Stimulated activated CD4-positive, alpha-beta T cell treated with anti-CD3 and anti-CD28 coated beads, Interleukin-2, amount 100 ng/mL, for 48 hours (primary cell): ENCODE data around the gene ALG5.

ENCODE experiments used
- DNase-seq, 2 donors: peaks; one replicate each; pipeline ENCODE4 v3.0.0-alpha.2; 2020

ALG5 gene

DNA sequence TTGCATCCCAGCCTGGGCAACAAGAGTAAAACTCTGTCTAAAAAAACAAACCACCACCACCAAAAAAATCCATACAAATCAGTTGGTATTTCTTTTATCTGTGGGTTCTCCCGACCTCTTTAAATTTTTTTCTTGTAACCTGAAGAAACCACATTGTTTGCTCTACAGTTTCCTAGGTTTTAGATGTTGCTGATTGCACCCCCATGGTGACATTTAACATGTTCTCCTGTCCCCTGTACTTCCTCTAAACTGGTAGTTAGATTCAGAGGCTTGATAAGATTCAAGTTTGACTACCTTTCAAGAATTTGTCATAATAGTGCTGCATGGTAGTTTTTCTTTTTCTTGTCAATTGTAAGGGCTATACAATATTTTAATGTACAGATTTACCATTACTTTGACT lies 24.0 kb downstream of the ALG5 start:
- no peak for DNase-seq

DNA sequence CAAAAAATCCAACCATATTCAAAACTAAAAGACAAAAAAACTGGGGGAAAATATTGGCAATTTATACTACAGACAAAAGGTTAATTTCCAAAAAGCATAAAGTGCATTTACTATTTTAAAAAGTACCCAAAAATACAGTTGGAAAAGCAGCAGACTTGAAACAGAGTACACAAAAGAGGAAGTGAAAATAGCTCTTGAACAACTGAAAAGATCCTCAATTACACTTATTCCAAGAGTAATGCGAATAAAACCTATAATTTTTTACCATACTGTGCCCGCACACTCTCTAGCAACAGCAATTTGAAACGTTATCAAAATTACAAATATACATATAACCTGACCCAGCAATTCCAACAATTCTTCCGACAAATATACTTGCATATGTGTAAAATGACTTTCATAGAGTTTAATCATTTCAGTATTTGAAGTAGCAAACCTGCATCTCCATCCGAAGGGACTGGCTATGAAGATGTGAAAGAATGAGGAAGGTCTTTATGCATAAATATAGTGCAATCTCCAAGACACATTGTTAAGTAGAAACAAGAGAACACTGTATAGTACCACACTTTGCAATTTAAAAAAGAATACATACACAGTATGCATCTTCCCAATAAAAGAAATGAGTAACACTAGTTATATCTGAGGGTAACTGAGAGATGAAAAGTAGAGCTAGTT lies 25.4 kb downstream of the ALG5 start:
- no peak for DNase-seq

DNA sequence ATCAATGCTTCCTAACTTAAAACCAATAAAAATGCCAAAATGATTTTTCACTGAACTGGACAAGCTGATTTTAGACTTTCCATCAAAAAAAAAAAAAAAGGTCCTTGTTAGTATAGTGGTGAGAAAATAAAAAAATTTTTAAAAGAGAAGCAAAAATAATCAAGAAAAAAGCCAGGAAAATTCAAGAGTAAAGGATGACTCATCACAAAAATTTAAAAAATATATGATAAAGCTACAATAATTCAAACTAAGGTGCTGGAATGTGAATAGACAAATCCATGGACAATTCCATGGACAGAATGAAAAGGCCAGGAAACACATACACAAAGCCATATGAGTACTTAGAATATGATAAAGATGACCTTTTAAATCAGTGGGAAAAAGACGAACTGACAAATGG lies 26.1 kb downstream of the ALG5 start:
- DNase-seq = no peak

DNA sequence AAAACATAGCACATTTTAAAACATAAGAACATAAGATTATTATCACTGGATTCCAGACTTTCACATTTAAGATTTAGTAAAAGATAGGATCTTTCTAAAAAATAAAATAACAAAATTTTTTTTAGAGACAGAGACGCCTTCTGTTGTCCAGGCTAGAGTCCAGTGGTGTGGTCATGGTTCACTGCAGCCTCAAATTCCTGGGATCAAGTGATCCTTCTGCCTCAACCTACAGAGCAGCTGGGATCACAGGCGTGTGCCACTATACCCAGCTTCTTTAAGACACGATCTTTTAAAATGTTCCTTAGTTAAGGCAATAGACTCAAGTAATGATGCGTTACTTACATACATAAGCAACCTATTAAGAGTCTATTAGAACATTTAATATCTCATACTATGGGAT lies 32.7 kb downstream of the ALG5 start:
- no peak for DNase-seq

DNA sequence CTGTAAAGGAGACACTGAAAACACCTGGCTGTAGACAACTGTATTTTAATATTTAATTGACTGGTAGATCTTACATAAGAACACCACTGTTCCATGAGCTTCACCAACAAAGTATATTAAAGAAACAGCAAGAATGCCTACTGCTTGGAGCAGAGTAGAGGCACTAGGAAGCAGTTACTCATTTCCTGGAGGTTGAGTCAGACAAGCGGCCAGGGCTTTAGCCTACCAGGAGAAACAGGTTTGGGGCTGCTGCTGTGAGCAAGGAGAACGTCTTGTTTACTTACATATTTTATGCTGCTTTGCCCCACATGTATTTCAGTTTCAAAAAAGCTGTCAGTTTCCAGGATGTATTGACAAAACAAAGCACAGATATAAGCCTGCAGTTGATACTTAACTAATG lies 33.4 kb downstream of the ALG5 start:
- no peak for DNase-seq

DNA sequence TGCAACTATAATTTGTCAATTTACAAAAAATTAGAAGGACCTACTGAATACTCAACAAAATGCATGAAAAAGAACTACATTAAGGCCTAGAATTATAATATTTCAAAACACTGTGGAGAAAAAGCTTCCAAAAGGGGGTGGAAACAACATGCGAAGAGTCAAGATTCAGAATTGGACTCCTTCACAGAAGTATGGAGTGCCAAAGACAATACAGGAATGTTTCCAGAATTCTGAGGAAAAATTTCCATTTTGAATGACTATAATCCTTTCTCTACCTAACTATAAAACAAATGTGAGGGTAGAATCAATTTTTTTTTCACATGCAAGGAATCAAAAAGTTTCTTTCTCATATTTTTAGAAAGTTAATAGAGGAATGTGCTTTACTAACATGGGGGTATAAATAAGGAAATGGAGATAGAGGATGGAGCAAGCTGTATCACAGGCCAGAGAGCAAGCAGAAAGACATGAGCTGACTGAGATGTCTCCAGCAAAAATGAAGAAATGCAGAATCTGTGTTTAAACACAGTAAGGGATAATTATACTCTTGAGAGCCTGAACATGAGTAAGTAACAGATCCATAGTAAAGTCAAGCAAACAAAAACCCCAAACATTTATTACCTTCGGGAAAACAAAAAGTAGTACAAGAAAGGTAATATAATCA lies 39.6 kb downstream of the ALG5 start:
- no peak for DNase-seq

DNA sequence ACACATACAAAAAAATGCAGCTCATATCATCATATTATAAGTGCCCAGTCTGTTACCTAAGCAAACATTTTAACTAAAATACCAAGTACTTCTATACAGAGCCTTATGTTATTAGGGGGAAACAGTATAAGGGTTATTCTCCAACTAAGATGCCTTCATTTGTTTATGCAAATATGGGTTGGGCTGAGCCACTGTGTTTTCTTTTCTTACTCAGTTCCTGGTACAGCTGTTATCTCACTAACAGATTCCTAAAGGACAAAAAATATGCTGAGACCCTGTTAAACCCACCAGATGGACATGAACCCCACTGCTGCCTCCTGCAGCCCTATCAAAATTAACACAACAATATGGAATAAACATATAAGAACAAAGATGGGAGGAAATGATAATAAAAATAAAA lies 44.6 kb downstream of the ALG5 start:
- no peak for DNase-seq

DNA sequence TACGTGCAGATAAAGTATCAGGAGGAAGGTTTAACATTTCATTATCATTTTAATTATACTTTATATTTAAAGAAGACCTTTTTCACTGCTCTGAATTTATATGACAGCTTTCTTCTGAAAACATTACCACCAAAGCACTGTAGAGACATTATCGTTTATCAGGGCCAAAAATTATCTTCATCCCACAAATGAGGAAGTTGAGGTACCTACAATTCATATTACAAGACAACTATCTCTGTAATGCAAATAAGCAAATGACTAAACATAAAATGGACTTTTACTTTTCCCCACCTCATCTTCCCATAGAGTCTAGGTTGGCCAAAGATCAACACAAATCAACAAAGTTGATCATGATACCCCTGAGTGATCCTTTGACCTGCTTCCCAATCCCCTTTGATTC lies 48.2 kb downstream of the ALG5 start:
- no peak for DNase-seq

DNA sequence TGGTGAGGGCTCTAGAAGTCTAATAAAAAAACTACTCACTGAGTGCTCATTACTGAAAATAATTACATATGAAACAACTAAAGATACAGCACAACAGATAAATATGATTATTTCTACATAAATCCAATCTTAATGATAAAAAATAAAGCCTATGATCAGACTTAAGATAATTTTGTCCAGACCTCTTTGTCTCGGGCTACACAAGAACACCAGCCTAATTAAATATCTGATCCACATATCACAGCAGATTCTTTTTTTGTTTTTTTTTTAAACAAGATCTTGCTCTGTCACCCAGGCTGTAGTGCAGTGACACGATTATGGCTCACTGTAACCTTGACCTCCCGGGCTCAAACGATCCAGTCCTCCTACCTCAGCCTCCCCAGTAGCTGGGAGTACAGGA lies 48.8 kb downstream of the ALG5 start:
- no peak for DNase-seq

DNA sequence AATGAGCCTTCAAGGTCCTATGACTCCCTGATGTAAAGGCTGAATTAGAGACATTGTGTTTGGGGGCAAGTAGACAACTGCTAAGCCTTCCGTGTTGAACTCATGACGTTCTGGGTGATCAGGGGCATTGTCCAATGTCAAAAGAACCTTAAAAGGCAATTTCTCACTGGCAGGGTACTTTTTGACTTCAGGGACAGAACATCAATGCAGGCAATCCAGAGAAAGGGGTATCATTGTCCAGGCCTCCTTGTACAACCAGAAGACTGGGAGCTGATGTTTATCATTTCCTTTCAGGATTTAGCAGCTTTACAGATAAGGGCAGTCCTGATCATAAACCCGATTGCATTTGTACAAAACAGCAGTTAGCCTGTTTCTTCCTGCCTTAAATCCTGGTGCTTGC lies 54.1 kb downstream of the ALG5 start:
- DNase-seq = no peak

DNA sequence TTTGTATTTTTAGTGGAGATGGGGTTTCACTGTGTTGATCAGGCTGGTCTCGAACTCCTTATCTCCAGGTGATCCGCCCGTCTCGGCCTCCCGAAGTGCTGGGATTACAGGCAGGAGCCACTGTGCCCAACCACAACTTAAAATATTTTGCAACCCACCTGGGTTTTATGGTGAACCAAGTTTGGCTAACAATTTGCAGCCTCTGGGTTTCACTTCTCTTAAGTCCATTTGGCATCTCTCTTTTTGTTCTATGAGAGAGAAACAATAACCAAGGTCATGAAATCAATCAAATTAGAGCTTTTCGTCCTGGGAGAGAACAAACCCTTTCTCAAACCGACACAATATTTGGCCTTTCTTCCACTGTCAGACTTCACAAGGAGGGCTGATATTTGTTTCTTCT lies 73.5 kb downstream of the ALG5 start:
- no peak for DNase-seq

DNA sequence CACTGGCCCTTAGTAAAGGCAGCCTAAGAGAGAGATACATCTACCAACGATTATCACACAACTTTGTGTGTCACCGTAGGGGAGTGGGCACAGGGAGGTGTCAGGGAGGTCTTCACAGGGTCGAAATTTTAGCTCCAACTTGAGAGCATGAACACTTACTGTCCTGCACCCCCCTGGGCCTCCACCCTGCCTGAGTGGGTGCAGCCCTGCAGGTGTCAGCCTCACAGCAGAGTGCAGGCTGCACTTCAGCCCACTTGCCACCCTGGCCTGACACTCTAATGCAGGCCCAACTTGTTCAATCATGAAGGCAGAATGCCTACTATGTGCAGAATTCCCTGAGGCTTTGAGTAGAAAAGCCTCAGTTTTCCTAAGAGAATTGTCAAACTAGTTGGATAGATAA lies 75.1 kb downstream of the ALG5 start:
- DNase-seq = no peak

DNA sequence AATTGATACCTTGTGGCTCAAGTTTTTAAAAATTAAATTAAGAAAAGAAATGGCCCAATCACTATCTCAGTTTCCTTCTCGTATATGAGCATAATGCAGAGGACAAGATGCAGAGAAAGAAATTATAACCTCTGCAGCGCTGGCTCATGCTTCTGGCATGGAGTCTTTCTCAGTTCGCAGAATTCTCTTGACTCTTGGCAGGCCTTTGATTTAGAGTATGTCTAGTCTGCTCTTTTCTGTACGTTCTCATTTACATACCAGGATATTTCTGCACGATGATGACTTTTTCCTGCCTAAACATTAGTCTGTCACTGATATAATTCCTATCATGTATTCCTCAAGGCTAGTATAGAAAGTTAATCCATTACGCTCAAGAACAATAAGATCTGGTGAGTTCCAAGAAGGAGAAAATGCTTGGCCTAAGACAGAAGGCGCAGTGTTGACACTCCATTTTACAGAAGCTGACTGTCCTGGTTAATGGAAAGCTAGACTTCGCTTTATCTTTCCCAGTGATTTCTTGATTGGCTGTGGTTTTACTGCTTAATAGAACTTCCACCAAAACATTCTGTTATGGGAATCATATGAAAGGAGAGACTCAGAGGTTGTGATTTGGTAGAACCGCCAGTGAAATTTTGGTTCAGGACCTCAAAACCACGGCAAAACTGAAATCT lies 77.4 kb downstream of the ALG5 start:
- DNase-seq = no peak

DNA sequence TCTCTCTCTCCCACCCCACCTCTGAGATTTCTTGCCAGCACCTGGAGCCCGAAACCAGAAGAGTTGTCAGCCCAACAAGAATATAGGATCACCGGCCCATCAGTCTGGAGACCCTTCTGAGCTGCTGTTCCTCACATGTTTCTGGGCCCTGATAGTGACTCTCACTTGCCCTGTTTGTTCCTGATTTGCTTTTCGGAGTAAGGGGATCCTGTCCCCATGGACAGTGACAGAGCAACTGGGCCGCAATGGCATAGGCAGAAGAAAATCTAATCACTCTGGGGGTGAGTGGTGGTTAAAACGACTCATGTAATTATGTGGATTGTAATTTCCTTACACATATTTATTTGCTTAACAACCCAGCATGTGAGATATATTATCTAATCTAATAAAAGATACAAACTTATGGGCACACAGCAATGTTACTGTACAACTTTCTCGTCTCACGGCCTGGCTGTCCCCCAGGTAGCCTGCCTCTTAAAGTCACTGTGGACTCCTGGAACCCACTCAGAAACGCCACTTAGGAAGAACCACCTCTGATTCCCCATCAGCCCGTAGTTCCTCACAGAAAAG lies 78.4 kb downstream of the ALG5 start:
- DNase-seq = no peak

DNA sequence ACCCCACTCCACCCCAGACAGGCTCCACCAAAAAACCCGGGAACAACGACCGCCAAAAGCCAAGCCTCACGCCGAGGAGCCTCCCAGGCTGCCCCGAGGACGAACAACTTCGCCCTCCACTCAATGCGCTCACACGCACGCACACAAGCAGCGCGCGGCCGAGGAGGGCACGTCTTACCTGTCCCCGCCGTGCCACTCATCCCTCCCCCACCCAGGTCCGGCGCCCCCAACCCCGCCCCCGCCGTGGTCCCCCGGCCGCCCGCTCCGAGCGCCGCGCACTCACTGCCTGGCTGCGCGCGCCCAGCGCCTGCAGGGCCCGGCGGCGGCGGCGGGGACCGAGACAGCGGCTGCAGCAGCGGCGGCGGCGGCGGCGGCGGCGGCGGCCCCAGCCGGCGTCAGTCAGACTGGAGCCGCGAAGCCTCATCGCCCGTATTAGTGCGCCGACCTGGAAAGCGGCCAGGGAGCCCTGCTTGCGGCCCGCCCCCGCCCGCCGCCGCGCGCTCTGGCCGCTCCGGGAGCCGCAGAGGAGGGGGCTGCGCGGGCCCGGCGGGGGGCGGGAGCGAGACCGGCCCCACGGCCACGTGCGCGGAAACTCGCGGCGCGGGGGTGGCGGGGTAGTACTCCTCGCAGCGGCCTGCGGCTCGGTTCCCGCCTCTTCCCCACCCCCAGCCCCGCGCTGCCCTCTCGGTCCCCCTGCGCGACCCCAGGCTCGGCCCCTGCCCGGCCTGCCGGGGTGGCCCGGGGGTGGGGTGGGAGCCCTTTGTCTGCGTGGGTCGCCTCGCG lies 79.1 kb downstream of the ALG5 start, which contains the start of gene SMAD9:
TSS of gene SMAD9 (minus strand) at position 406 of the 783 bp plus-strand sequence. CDS start 40,549 bp downstream, outside the sequence.
- DNase-seq = peak in 1 of 2 donors; percentile 16

DNA sequence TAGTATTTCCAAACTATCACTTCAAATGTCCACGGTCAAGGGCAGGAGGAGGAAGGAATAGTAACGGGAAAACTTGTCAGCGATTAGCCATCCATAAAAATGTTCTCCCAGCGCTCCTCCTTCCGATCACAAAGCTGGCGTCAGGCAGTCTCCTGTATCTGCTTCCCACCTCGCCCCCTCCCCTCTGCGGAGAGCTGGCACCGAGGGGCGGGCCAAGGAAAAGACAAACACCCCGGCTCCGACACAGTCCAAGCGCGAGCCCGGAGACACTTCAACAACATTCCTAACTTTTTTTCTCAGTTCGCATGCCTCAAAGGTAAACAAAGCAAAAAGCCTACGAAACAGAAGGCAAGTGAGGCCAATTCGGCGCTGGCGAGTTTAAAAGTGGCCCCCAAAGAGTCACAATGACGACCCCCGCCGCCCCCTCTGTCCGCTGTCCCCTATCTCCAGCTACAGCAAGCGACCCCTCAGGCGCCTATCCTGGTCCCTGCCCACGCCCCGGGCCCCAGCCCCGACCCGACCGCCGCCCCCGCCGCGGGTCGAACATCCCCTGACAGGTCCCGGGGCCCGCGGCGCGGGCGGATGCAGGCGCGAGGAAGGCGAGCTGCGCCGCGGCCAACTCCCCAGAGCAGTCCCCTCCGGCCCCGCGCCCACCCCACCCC lies 79.8 kb downstream of the ALG5 start:
- DNase-seq = no peak

DNA sequence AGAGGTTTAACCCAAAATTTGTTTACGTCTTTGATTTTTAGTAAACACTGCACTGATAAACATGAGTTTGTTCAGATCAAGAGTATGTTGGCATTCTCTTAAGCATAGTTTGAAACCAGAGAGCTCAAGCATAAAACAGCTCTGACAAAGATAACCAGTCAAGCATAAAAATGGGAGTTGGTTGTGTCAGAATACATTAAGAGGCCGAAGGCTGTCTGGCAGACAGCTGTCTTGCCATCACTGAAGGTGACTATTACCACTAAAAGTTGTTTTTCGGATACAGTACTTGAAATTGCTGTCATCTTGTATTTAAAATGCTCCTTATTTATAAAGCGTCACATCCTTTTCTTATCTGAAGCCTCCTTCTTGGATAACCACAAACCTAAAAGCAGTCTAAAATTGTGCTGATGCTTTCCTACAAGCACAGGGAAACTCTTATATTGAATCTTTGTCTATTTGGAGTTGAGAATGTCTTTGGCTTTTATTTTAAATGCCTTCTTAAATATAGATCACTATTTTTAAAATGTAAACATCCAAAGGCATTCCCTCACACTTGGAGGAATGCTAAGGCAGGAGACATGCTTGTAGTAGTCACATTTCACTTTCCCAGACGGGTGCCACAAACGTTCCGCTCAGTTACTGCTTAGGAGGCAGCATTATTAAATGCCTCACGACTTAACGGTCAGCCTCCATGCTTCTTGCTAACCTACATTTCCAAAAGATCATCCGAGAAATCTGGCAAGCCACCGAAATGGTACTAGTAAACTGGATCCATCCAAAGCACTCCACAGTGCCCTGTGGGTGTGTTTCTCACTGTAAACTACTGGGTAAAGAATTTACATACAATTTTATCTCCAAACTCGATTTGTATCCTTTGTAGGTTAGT lies 80.7 kb downstream of the ALG5 start:
- no peak for DNase-seq

DNA sequence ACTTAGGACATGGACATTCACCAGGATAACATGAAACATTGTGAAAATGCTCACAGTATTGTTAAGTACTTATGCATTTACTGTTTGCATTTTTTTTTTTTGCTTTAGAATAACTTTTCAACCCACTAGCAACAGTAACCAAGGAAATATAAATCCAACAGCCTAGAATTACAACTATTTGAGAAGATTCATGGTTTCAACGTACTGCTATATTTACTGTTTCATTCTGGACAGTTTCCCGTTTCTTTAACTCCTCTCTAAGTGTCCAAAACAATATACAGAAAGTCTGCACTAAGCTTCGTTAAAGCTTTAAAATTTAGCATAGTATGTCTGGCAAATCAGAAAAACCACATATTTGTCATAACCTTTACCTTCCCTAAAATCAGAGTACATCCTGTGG lies 81.8 kb downstream of the ALG5 start:
- no peak for DNase-seq

DNA sequence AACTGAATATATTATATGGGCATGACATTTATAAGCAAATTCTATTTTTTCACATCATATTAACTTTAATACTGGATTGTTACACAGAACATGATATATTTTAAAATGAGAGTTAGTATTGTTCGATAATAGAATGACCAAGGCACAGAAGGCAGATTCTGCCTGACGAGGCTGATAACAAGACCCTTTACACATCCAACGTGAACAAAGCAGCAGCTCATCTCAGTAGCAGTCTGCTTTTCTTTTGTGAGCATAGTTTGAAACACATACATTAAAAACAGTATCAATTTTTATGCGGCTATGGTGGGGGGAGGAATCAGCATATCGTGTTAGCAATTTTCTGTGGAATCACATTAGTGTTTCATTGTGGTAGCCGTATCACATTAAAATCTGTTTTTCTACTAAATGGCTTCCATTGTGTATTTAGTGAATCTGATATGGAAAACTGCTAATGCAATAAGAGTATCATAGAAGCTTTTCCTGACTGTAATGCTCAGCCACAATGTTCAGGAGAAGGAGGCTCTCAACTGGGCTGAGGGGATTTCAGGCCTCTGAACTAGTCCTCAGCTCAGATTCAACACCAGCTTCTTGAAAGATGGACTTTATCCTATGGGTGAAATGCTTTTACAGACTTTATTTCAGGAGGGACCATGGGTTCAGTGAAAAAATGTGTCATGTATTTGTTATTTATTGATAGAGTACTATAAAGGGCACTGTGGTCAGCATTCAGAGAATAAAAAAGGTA lies 83.1 kb downstream of the ALG5 start:
- DNase-seq = no peak

DNA sequence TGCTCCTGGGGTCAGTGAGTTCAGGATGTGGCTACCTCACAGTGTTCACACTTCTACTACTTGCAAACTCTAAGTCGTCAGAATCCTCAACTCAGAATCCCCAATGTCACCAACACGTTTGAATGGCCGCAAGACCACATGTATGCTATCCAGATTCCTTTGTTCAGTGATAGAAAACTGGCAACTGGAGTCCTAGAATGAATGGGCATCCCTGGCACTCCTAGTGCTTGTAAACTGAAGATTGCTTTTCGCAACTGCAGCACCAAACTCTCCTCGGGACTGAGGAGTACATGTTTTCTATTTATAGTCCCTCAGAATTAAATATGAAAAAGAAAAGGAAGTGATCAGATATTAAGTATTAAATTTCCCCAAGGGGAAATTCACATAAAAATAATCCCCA lies 84.0 kb downstream of the ALG5 start:
- no peak for DNase-seq

DNA sequence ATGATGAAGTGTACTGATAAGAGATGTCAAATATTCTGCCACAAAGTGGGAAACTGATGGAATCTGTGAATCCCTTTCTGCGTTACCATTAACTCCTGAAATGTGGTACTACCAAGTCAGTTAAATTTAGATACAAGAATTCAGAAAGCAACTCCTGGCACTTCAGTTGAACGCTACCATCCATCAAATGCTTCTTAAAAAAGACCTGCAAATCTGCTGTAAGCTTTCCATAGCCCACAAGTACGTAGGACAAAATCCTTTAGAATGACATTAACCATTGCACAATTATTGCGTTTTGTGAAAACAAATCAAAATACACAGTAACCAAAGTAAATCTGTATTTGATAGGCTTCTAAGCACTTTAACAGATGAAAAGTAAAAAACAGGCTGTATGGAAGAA lies 84.5 kb downstream of the ALG5 start:
- DNase-seq = no peak
